OCI-LY7 (cell line): ENCODE data around the gene B3GALT4. TPM values are rescaled to one million over a fixed set of nuclear protein-coding genes. Genes with fewer than 3 reads are reported as not detected.

ENCODE experiments used
- BruUV-seq: library from RNA; stranded (reverse); fragments of 400-500 nt; replicated peaks from 2 replicates; lab custom pipeline; 2021; lab: Mats Ljungman, UMichigan
- CTCF ChIA-PET: fragments of 300-600 bp; sonication (Branson Sonifier 250); formaldehyde crosslinking; loops from one replicate; lab custom pipeline; 2022; ENCODE audit warnings: antibody characterized with exemption; ENCODE audit not compliant: unreplicated experiment; lab: Charles Lee
- POLR2A ChIA-PET: fragments of 300-600 bp; sonication (Branson Sonifier 250); formaldehyde crosslinking; loops from one replicate; lab custom pipeline; 2022; ENCODE audit warnings: antibody characterized with exemption; lab: Charles Lee
- DNase-seq: peaks from one replicate; pipeline ENCODE4 v3.0.0-alpha.2; 2015; ENCODE audit warnings: low spot score
- H2AFZ ChIP-seq: fragments of 200-600 bp; sonication (generic), shearing (Covaris generic); 2 replicates; pipeline ENCODE4 v1.6.1; 2014; ENCODE audit warnings: mild to moderate bottlenecking, antibody characterized with exemption, low read length, moderate library complexity
- H3K27ac ChIP-seq: fragments of 200-600 bp; sonication (generic); 2 replicates; pipeline ENCODE4 v1.5.1; 2014; ENCODE audit warnings: mixed run types, low read depth, mild to moderate bottlenecking, moderate library complexity, low read length, inconsistent platforms; ENCODE audit not compliant: poor library complexity, severe bottlenecking
- H3K36me3 ChIP-seq: fragments of 200-600 bp; sonication (generic); 2 replicates; pipeline ENCODE4 v1.6.1; 2014; ENCODE audit warnings: mild to moderate bottlenecking, antibody characterized with exemption, low read length, moderate library complexity, mixed read lengths; ENCODE audit not compliant: insufficient read depth
- H3K4me1 ChIP-seq: fragments of 200-600 bp; sonication (generic); 2 replicates; pipeline ENCODE4 v1.5.1; 2014; ENCODE audit warnings: mild to moderate bottlenecking, low read length; ENCODE audit not compliant: insufficient read depth, poor library complexity, severe bottlenecking
- H3K4me2 ChIP-seq: fragments of 200-600 bp; sonication (generic); 2 replicates; pipeline ENCODE4 v1.6.1; 2014; ENCODE audit warnings: mild to moderate bottlenecking, low read length
- H3K4me3 ChIP-seq: fragments of 200-600 bp; sonication (generic); 2 replicates; pipeline ENCODE4 v1.5.1; 2014; ENCODE audit warnings: mild to moderate bottlenecking, low read depth, low read length; ENCODE audit not compliant: poor library complexity, severe bottlenecking
- H3K79me2 ChIP-seq: fragments of 200-600 bp; sonication (generic); 2 replicates; pipeline ENCODE4 v1.6.1; 2016; ENCODE audit warnings: low read depth, mild to moderate bottlenecking, low read length, moderate library complexity, mixed read lengths; ENCODE audit not compliant: insufficient read depth
- H3K9me2 ChIP-seq: fragments of 200-600 bp; sonication (generic); 2 replicates; pipeline ENCODE4 v1.6.1; 2016; ENCODE audit warnings: mild to moderate bottlenecking, low read length, mixed read lengths; ENCODE audit not compliant: insufficient read depth
- H3K9me3 ChIP-seq: fragments of 200-600 bp; sonication (generic); 2 replicates; pipeline ENCODE4 v1.6.1; 2014; ENCODE audit warnings: mild to moderate bottlenecking, mixed run types, low read length, mixed read lengths
- H4K20me1 ChIP-seq: fragments of 200-600 bp; sonication (generic); 2 replicates; pipeline ENCODE4 v1.6.1; 2014; ENCODE audit warnings: mild to moderate bottlenecking, antibody characterized with exemption, low read length, moderate library complexity, mixed read lengths; ENCODE audit not compliant: insufficient read depth
- CTCF ChIP-seq: fragments of 200-600 bp; sonication (generic); conservative IDR thresholded peaks from 2 replicates; pipeline ENCODE4 v1.5.1; 2014; ENCODE audit warnings: mild to moderate bottlenecking, antibody characterized with exemption, low read length, moderate library complexity, mixed read lengths
- EZH2phosphoT487 ChIP-seq: fragments of 200-600 bp; sonication (generic); IDR thresholded peaks from 2 replicates; pipeline ENCODE4 v1.6.1; 2018; ENCODE audit warnings: low read depth, borderline replicate concordance, mild to moderate bottlenecking, mixed run types, antibody characterized with exemption, low read length, moderate library complexity, mixed read lengths
- intact Hi-C: fragments of 100-400 bp; cut with micrococcal nuclease; formaldehyde crosslinking; loops from one replicate; pipeline ENCODE4 v1.10.0; 2022; ENCODE audit not compliant: unreplicated experiment
- total RNA-seq, 2 experiments: library from RNA; depleted of rRNA in 1 of 2; stranded (reverse); fragments of >200 nt in 1 of 2; shearing (Covaris generic) in 1 of 2; gene quantifications; 2 replicates each; pipeline ENCODE4 v1.2.3, GENCODE V29; 2014 to 2022

The B3GALT4 gene
- total RNA-seq, 2 experiments from 2014 or later, result 14.1 to 14.2 TPM

DNA sequence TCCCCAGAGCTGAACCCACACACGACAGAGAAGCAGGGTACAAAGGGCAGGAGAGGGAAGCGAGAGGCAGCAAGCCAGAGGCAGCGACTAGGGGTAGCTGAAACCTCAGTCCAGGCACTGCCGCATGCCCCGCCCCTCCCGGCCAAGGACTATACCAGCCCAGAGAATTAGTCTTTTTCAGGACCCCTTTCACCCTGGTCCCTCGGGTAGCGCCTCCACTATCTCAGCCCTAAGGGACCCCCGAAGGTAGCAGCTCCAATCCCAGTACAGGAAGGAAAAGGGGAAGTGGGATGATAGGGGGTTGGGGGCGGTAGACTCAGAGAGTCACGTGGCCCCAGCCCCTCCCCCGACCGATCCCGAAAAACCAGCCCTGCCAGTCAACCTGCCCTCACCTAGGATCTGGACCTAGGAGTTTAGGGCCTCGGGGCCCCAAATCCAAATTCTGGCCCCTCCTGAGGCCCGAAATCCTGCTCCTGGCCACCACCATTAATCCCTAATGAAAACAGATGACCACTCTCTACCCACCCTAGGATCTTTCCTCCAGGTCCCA lies 20.6 kb downstream of the B3GALT4 start:
- intact Hi-C loops, result loop anchor here (5.0 kb wide), 1 partner anchor 95 kb away; the partner anchor contains the start of gene KIFC1
- H2AFZ ChIP-seq, result no peak overlapping the region

DNA sequence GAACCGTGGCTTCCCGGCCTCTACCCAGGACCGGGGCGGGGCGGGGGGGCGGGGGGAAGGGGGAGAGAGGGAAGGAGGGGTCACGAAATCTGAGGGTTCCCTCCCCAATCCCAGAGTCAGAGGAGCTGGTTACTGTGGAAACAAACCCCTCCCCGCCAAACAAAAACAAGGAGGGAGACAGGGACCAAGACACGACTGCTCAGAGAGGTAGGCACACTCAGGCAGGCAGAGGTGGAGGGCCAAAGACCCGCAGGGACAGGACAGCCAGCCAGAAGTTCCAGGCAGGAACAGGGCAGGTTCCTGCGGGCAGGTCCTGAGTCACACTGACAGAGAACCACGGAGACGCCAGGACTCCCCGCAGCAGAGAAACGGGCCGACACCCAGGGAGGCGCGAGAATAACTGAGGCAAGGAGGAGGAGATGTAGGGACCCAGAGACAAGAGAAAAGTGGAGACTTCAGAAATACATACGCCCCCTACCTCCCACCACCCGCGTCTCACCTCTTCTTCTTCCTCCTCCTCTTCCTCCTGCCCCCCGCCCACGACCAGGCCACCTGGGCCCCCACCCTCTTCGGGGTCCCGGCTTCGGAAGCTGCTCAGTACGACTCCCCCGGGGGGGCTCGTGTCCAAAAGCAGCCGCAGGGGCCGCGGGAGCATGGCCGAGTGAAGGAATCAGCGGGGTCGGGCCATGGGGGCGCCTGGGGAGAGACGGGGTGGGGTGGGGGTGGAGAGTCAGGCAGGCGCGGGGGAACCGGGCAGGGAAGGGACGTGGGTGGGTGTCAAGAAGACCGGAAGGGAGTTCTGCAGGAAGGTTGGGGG lies 21.2 kb downstream of the B3GALT4 start:
- TF ChIP-seq CTCF (peak; percentile 67), EZH2phosphoT487 (no peak)
- intact Hi-C loops, result loop anchor here (2.0 to 5.0 kb wide), 2 partner anchors 47 to 94 kb away; partner anchors contain the start of gene KIFC1
- H3K9me2 ChIP-seq, result no peaks in the 10 kb centered on the region
- H2AFZ ChIP-seq, result no peak overlapping the region
- H3K27ac ChIP-seq, result peak overlapping the region; percentile 93
- H4K20me1 ChIP-seq, result no peaks in the 10 kb centered on the region
- H3K4me3 ChIP-seq, result peak overlapping the region; percentile 83
- POLR2A ChIA-PET, result interaction anchor here (0.6 to 2.6 kb wide), 6 partner anchors 8 to 117 kb away, joined by 3 to 14 read pairs (median 6); partner anchors contain the start of genes PFDN6, RPS18, VPS52 and WDR46
- CTCF ChIA-PET, result interaction anchor here (1.1 kb wide), 1 partner anchor 9 kb away, joined by 3 read pairs; the partner anchor contains the start of gene WDR46
- H3K36me3 ChIP-seq, result peaks cover 59% of the 10 kb centered on the region
- H3K4me1 ChIP-seq, result peaks cover 21% of the 10 kb centered on the region
- DNase-seq, result peak; percentile 64
- no peaks in the 10 kb centered on the region for H3K9me3 ChIP-seq
- peak overlapping the region; percentile 85 for H3K4me2 ChIP-seq
- peaks cover 5% of the 10 kb centered on the region; the same call in 1 of the 2 replicates for H3K79me2 ChIP-seq
- BruUV-seq, result no TSS peak

More for the DNA sequence above, 20.6 kb downstream of the B3GALT4 start:
- H3K4me3 ChIP-seq, result peak overlapping the region; percentile 83
- no TSS peak for BruUV-seq
- TF ChIP-seq CTCF, result no peak
- no peak for TF ChIP-seq EZH2phosphoT487
- peak; percentile 43 for DNase-seq
- no peaks in the 10 kb centered on the region for H4K20me1 ChIP-seq
- H3K36me3 ChIP-seq, result peaks cover 59% of the 10 kb centered on the region
- peaks cover 5% of the 10 kb centered on the region; the same call in 1 of the 2 replicates for H3K79me2 ChIP-seq
- peaks cover 21% of the 10 kb centered on the region for H3K4me1 ChIP-seq
- H3K9me2 ChIP-seq, result no peaks in the 10 kb centered on the region
- ChIA-PET CTCF (no interaction called here), POLR2A (interaction anchor here (0.6 to 2.6 kb wide), 4 partner anchors 9 to 118 kb away, joined by 3 to 14 read pairs (median 3); partner anchors contain the start of genes RPS18, VPS52 and WDR46)
- H3K27ac ChIP-seq, result peak overlapping the region; percentile 93
- no peaks in the 10 kb centered on the region for H3K9me3 ChIP-seq
- peak overlapping the region; percentile 85 for H3K4me2 ChIP-seq
